Measurements from ENCODE around the gene COL26A1. TPM values are rescaled to one million over a fixed set of nuclear protein-coding genes. Genes with fewer than 3 reads are reported as not detected.
"Not testable (repeated sequence)": the region's sequence is repeated elsewhere in the genome, so short reads cannot be mapped to it uniquely, and the experiment has no call there.

Gene COL26A1
- polyA plus RNA-seq, 2 donors, result not detected

- Histone ChIP-seq H3K4me3 (ENCODE audit: low read depth in 1 of 2, low read length in 2 of 2) (no peak overlapping the region), H3K27me3 (ENCODE audit: control insufficient read depth in 1 of 2, insufficient read depth in 2 of 2, low read length in 2 of 2) (no peaks in the 10 kb centered on the region), H3K4me1 (ENCODE audit: control insufficient read depth in 2 of 2, insufficient read depth in 2 of 2, low read length in 1 of 2) (peaks cover 0 to 2% of the 10 kb centered on the region in 2 donors), H3K27ac (ENCODE audit: low read depth in 2 of 2, low read length in 1 of 2) (no peak overlapping the region), H3K9me3 (ENCODE audit: control insufficient read depth in 2 of 2, insufficient read depth in 1 of 2, low read depth in 1 of 2, low read length in 1 of 2) (no peaks in the 10 kb centered on the region), H3K36me3 (ENCODE audit: control insufficient read depth in 2 of 2, insufficient read depth in 2 of 2, low read length in 1 of 2) (no peaks in the 10 kb centered on the region)
- WGBS, 2 donors, result 85% methylated on average over 7 of the region's 7 CpGs
These were observed 19.8 kb upstream of the COL26A1 start for GRCh38 chr7:101342892-101343291.

- Histone ChIP-seq H3K36me3 (ENCODE audit: control insufficient read depth in 2 of 2, insufficient read depth in 2 of 2, low read length in 1 of 2) (no peaks in the 10 kb centered on the region), H3K9me3 (ENCODE audit: control insufficient read depth in 2 of 2, insufficient read depth in 1 of 2, low read depth in 1 of 2, low read length in 1 of 2) (no peaks in the 10 kb centered on the region), H3K4me3 (ENCODE audit: low read depth in 1 of 2, low read length in 2 of 2) (no peak overlapping the region), H3K27ac (ENCODE audit: low read depth in 2 of 2, low read length in 1 of 2) (no peak overlapping the region), H3K4me1 (ENCODE audit: control insufficient read depth in 2 of 2, insufficient read depth in 2 of 2, low read length in 1 of 2) (peaks cover 0 to 2% of the 10 kb centered on the region in 2 donors), H3K27me3 (ENCODE audit: control insufficient read depth in 1 of 2, insufficient read depth in 2 of 2, low read length in 2 of 2) (no peaks in the 10 kb centered on the region)
- 94% methylated on average over 15 of the region's 15 CpGs for WGBS, 2 donors
These were observed 15.2 kb upstream of the COL26A1 start for GRCh38 chr7:101347477-101347876.

GRCh38 chr7:101348456-101349067, 14.1 kb upstream of the COL26A1 start:
- WGBS, 2 donors, result 81 to 91% methylated on average over 20 to 32 of the region's 32 CpGs
- H3K27ac ChIP-seq (ENCODE audit: low read depth in 2 of 2, low read length in 1 of 2); H3K4me1 ChIP-seq (ENCODE audit: control insufficient read depth in 2 of 2, insufficient read depth in 2 of 2, low read length in 1 of 2); H3K36me3 ChIP-seq (ENCODE audit: control insufficient read depth in 2 of 2, insufficient read depth in 2 of 2, low read length in 1 of 2); H3K9me3 ChIP-seq (ENCODE audit: control insufficient read depth in 2 of 2, insufficient read depth in 1 of 2, low read depth in 1 of 2, low read length in 1 of 2); H3K27me3 ChIP-seq (ENCODE audit: control insufficient read depth in 1 of 2, insufficient read depth in 2 of 2, low read length in 2 of 2); H3K4me3 ChIP-seq (ENCODE audit: low read depth in 1 of 2, low read length in 2 of 2): not testable (repeated sequence)

GRCh38 chr7:101349300-101349699, 13.4 kb upstream of the COL26A1 start:
- H3K36me3 ChIP-seq (ENCODE audit: control insufficient read depth in 2 of 2, insufficient read depth in 2 of 2, low read length in 1 of 2); H3K27me3 ChIP-seq (ENCODE audit: control insufficient read depth in 1 of 2, insufficient read depth in 2 of 2, low read length in 2 of 2); H3K9me3 ChIP-seq (ENCODE audit: control insufficient read depth in 2 of 2, insufficient read depth in 1 of 2, low read depth in 1 of 2, low read length in 1 of 2); H3K4me3 ChIP-seq (ENCODE audit: low read depth in 1 of 2, low read length in 2 of 2); H3K27ac ChIP-seq (ENCODE audit: low read depth in 2 of 2, low read length in 1 of 2); H3K4me1 ChIP-seq (ENCODE audit: control insufficient read depth in 2 of 2, insufficient read depth in 2 of 2, low read length in 1 of 2): not testable (repeated sequence)
- WGBS, 2 donors, result 74 to 78% methylated on average over 12 of the region's 12 CpGs

GRCh38 chr7:101352920-101353308, 9.8 kb upstream of the COL26A1 start:
- 68 to 87% methylated on average over 2 of the region's 2 CpGs for WGBS, 2 donors
- Histone ChIP-seq H3K4me1 (ENCODE audit: control insufficient read depth in 2 of 2, insufficient read depth in 2 of 2, low read length in 1 of 2) (no peaks in the 10 kb centered on the region), H3K27me3 (ENCODE audit: control insufficient read depth in 1 of 2, insufficient read depth in 2 of 2, low read length in 2 of 2) (no peaks in the 10 kb centered on the region), H3K27ac (ENCODE audit: low read depth in 2 of 2, low read length in 1 of 2) (no peak overlapping the region), H3K36me3 (ENCODE audit: control insufficient read depth in 2 of 2, insufficient read depth in 2 of 2, low read length in 1 of 2) (no peaks in the 10 kb centered on the region), H3K9me3 (ENCODE audit: control insufficient read depth in 2 of 2, insufficient read depth in 1 of 2, low read depth in 1 of 2, low read length in 1 of 2) (no peaks in the 10 kb centered on the region), H3K4me3 (ENCODE audit: low read depth in 1 of 2, low read length in 2 of 2) (no peak overlapping the region)

GRCh38 chr7:101357433-101357832, 5.2 kb upstream of the COL26A1 start:
- 66 to 71% methylated on average over 7 of the region's 7 CpGs for WGBS, 2 donors
- Histone ChIP-seq H3K4me3 (ENCODE audit: low read depth in 1 of 2, low read length in 2 of 2) (no peak overlapping the region), H3K27me3 (ENCODE audit: control insufficient read depth in 1 of 2, insufficient read depth in 2 of 2, low read length in 2 of 2) (peaks cover 0 to 2% of the 10 kb centered on the region in 2 donors), H3K36me3 (ENCODE audit: control insufficient read depth in 2 of 2, insufficient read depth in 2 of 2, low read length in 1 of 2) (no peaks in the 10 kb centered on the region), H3K27ac (ENCODE audit: low read depth in 2 of 2, low read length in 1 of 2) (no peak overlapping the region), H3K9me3 (ENCODE audit: control insufficient read depth in 2 of 2, insufficient read depth in 1 of 2, low read depth in 1 of 2, low read length in 1 of 2) (no peaks in the 10 kb centered on the region), H3K4me1 (ENCODE audit: control insufficient read depth in 2 of 2, insufficient read depth in 2 of 2, low read length in 1 of 2) (no peaks in the 10 kb centered on the region)

GRCh38 chr7:101363196-101363733, 590 bp downstream of the COL26A1 start:
- H3K4me1 ChIP-seq (ENCODE audit: control insufficient read depth in 2 of 2, insufficient read depth in 2 of 2, low read length in 1 of 2), result peaks cover 3 to 5% of the 10 kb centered on the region in 2 donors
- H3K27me3 ChIP-seq (ENCODE audit: control insufficient read depth in 1 of 2, insufficient read depth in 2 of 2, low read length in 2 of 2), result peaks cover 0 to 7% of the 10 kb centered on the region in 2 donors
- no peaks in the 10 kb centered on the region for H3K9me3 ChIP-seq (ENCODE audit: control insufficient read depth in 2 of 2, insufficient read depth in 1 of 2, low read depth in 1 of 2, low read length in 1 of 2)
- H3K4me3 ChIP-seq (ENCODE audit: low read depth in 1 of 2, low read length in 2 of 2), result peak overlapping the region; percentile 29 to 32
- 1% methylated on average over 15 to 46 of the region's 46 CpGs for WGBS, 2 donors
- no peaks in the 10 kb centered on the region for H3K36me3 ChIP-seq (ENCODE audit: control insufficient read depth in 2 of 2, insufficient read depth in 2 of 2, low read length in 1 of 2)
- H3K27ac ChIP-seq (ENCODE audit: low read depth in 2 of 2, low read length in 1 of 2), result no peak overlapping the region

- H3K27ac ChIP-seq (ENCODE audit: low read depth in 2 of 2, low read length in 1 of 2), result no peak overlapping the region
- H3K9me3 ChIP-seq (ENCODE audit: control insufficient read depth in 2 of 2, insufficient read depth in 1 of 2, low read depth in 1 of 2, low read length in 1 of 2), result no peaks in the 10 kb centered on the region
- H3K4me3 ChIP-seq (ENCODE audit: low read depth in 1 of 2, low read length in 2 of 2), result peak overlapping the region; percentile 25 to 29
- peaks cover 3 to 5% of the 10 kb centered on the region in 2 donors for H3K4me1 ChIP-seq (ENCODE audit: control insufficient read depth in 2 of 2, insufficient read depth in 2 of 2, low read length in 1 of 2)
- 2 to 3% methylated on average over 41 to 52 of the region's 52 CpGs for WGBS, 2 donors
- no peaks in the 10 kb centered on the region for H3K36me3 ChIP-seq (ENCODE audit: control insufficient read depth in 2 of 2, insufficient read depth in 2 of 2, low read length in 1 of 2)
- peaks cover 0 to 7% of the 10 kb centered on the region in 2 donors for H3K27me3 ChIP-seq (ENCODE audit: control insufficient read depth in 1 of 2, insufficient read depth in 2 of 2, low read length in 2 of 2)
These were observed 1.2 kb downstream of the COL26A1 start for GRCh38 chr7:101363734-101364374.

- H3K4me1 ChIP-seq (ENCODE audit: control insufficient read depth in 2 of 2, insufficient read depth in 2 of 2, low read length in 1 of 2), result peaks cover 3 to 5% of the 10 kb centered on the region in 2 donors
- WGBS, 2 donors, result 91 to 96% methylated on average over 2 of the region's 2 CpGs
- H3K36me3 ChIP-seq (ENCODE audit: control insufficient read depth in 2 of 2, insufficient read depth in 2 of 2, low read length in 1 of 2), result no peaks in the 10 kb centered on the region
- H3K4me3 ChIP-seq (ENCODE audit: low read depth in 1 of 2, low read length in 2 of 2), result no peak overlapping the region
- H3K27ac ChIP-seq (ENCODE audit: low read depth in 2 of 2, low read length in 1 of 2), result no peak overlapping the region
- peaks cover 0 to 7% of the 10 kb centered on the region in 2 donors for H3K27me3 ChIP-seq (ENCODE audit: control insufficient read depth in 1 of 2, insufficient read depth in 2 of 2, low read length in 2 of 2)
- H3K9me3 ChIP-seq (ENCODE audit: control insufficient read depth in 2 of 2, insufficient read depth in 1 of 2, low read depth in 1 of 2, low read length in 1 of 2), result no peaks in the 10 kb centered on the region
These were observed 3.3 kb downstream of the COL26A1 start for GRCh38 chr7:101365956-101366355.

GRCh38 chr7:101367676-101368075, 5.0 kb downstream of the COL26A1 start:
- H3K27ac ChIP-seq (ENCODE audit: low read depth in 2 of 2, low read length in 1 of 2), result no peak overlapping the region
- H3K4me1 ChIP-seq (ENCODE audit: control insufficient read depth in 2 of 2, insufficient read depth in 2 of 2, low read length in 1 of 2), result peaks cover 3 to 5% of the 10 kb centered on the region in 2 donors
- 72 to 85% methylated on average over 1 of the region's 1 CpG for WGBS, 2 donors
- H3K36me3 ChIP-seq (ENCODE audit: control insufficient read depth in 2 of 2, insufficient read depth in 2 of 2, low read length in 1 of 2), result no peaks in the 10 kb centered on the region
- H3K9me3 ChIP-seq (ENCODE audit: control insufficient read depth in 2 of 2, insufficient read depth in 1 of 2, low read depth in 1 of 2, low read length in 1 of 2), result no peaks in the 10 kb centered on the region
- H3K27me3 ChIP-seq (ENCODE audit: control insufficient read depth in 1 of 2, insufficient read depth in 2 of 2, low read length in 2 of 2), result peaks cover 0 to 3% of the 10 kb centered on the region in 2 donors
- H3K4me3 ChIP-seq (ENCODE audit: low read depth in 1 of 2, low read length in 2 of 2), result no peak overlapping the region

All from esophagus (tissue), 2 donors.